AG04449 (cell line): ENCODE measurements around the gene DYNLT1.
"Not testable (repeated sequence)": the region's sequence is repeated elsewhere in the genome, so short reads cannot be mapped to it uniquely, and the experiment has no call there.

ENCODE experiments used
- CTCF ChIA-PET: fragments of 350-600 bp; formaldehyde crosslinking; extraction: SDS; loops from one replicate; lab custom pipeline; 2021; ENCODE audit warnings: antibody characterized with exemption; lab: Yijun Ruan, JAX
- POLR2A ChIA-PET: fragments of 400-600, 350-600 bp; formaldehyde crosslinking; extraction: SDS; loops from one replicate; lab custom pipeline; 2020; ENCODE audit warnings: antibody characterized with exemption, inconsistent platforms; lab: Yijun Ruan, JAX
- DNase-seq: peaks from one replicate; pipeline ENCODE4 v3.0.0-alpha.2; 2010; ENCODE audit warnings: low read depth, low spot score
- H3K4me3 ChIP-seq: 2 replicates; pipeline ENCODE4 v1.5.1; 2011; ENCODE audit warnings: low read depth, mild to moderate bottlenecking, control low read depth, low read length
- TF ChIP-seq, protein P1 (sequence below): IDR thresholded peaks from one replicate; pipeline ENCODE4 v1.5.1; 2011; ENCODE audit warnings: mild to moderate bottlenecking, moderate library complexity, low read length, control low read depth, inconsistent platforms; ENCODE audit not compliant: insufficient read depth; ENCODE audit errors: missing control alignments

Gene DYNLT1

GRCh38 chr6:158607411-158608170 is 37.0 kb downstream of the DYNLT1 start:
- TF ChIP-seq, protein P1, sequence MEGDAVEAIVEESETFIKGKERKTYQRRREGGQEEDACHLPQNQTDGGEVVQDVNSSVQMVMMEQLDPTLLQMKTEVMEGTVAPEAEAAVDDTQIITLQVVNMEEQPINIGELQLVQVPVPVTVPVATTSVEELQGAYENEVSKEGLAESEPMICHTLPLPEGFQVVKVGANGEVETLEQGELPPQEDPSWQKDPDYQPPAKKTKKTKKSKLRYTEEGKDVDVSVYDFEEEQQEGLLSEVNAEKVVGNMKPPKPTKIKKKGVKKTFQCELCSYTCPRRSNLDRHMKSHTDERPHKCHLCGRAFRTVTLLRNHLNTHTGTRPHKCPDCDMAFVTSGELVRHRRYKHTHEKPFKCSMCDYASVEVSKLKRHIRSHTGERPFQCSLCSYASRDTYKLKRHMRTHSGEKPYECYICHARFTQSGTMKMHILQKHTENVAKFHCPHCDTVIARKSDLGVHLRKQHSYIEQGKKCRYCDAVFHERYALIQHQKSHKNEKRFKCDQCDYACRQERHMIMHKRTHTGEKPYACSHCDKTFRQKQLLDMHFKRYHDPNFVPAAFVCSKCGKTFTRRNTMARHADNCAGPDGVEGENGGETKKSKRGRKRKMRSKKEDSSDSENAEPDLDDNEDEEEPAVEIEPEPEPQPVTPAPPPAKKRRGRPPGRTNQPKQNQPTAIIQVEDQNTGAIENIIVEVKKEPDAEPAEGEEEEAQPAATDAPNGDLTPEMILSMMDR, result no peak
- no peak overlapping the region for H3K4me3 ChIP-seq
- ChIA-PET POLR2A (no interaction called here), CTCF (interaction anchor here (1.2 to 13.1 kb wide), 7 partner anchors 13 to 394 kb away, joined by 3 to 257 read pairs (median 53); no protein-coding TSS in a partner anchor)
- DNase-seq, result no peak

DNA sequence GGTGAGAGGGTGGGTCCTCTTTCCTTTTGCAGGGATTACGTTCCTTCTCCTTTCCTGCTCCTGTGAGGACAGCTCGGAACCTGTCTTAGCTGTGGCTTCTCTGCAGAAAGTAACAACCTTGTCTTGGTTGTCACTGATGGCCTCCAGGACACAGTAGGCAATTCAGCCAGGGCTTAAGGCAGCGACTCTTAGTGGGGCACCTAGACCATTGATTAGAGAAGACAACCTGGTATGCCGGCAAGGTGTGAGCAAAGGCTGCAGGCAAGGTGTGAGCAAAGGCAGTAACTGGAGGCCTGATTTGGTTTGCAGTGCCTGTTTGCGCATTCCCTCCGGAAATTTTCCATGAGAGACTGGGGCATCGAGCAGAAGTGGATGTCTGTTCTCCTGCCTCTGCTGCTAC is 37.6 kb downstream of the DYNLT1 start:
- H3K4me3 ChIP-seq, result no peak overlapping the region
- no peak for DNase-seq
- POLR2A ChIA-PET, result no interaction called here
- TF ChIP-seq, protein P1, result no peak
- CTCF ChIA-PET, result interaction anchor here (1.4 to 13.1 kb wide), 9 partner anchors 13 to 393 kb away, joined by 3 to 257 read pairs (median 16); no protein-coding TSS in a partner anchor

DNA sequence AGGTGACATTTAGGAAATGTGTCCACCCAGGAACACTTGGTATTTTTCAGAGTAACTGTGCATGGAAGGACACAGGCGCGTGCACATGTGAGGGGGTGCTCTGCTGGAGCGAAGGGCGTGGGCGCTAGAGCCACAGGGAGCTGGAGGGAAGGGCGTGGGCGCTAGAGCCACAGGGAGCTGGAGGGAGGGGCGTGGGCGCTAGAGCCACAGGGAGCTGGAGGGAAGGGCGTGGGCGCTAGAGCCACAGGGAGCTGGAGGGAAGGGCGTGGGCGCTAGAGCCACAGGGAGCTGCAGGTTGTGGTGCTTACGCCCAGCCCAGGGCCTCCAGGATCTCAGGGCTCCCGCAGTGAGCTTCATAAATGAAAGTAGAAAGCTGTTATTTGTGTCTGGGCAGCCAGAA is 38.5 kb downstream of the DYNLT1 start:
- H3K4me3 ChIP-seq, POLR2A ChIA-PET, DNase-seq: not testable (repeated sequence)
- CTCF ChIA-PET, result interaction anchor here (0.6 to 13.1 kb wide), 31 partner anchors 14 to 411 kb away, joined by 3 to 257 read pairs (median 4); partner anchors contain the start of gene TMEM181

DNA sequence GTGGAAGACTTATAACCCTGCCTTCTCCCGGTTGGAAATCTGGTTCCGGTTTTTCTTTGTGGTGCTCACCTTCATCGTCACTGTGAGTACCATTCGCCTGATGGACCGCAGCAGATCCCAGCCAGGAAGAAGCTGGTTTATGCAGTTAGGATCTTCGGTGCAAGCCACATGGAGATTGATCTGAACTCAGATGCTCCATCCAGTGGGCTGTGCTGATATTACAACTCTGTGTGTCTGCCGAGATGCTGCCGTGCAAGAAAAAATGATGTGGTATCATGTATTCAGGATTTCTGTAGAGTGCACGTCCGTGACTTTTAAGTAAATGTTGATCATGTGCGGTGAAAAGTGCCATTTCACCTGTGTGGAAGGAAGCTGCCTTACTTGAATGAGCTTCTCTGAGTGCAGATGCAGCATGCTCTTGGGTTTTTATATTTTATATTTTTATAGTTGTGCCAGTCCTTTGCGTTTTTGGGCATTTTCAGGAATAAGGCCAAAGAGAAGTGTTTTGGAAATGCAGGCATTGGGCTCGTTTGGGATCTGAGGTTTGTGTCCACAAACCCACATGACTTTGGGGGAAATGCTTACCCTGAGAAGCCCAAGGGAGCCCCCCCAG is 39.2 kb downstream of the DYNLT1 start:
- CTCF ChIA-PET, result interaction anchor here (0.6 to 13.1 kb wide), 37 partner anchors 13 to 460 kb away, joined by 3 to 257 read pairs (median 4); partner anchors contain the start of gene TMEM181
- DNase-seq, result peak; percentile 29
- no peak overlapping the region for H3K4me3 ChIP-seq
- POLR2A ChIA-PET, result interaction anchor here (0.9 kb wide), 1 partner anchor 392 kb away, joined by 3 read pairs; no protein-coding TSS in a partner anchor
- TF ChIP-seq, protein P1, result peak; percentile 73

- POLR2A ChIA-PET, result no interaction called here
- DNase-seq, result no peak
- H3K4me3 ChIP-seq, result no peak overlapping the region
- CTCF ChIA-PET, result interaction anchor here (1.2 to 13.1 kb wide), 8 partner anchors 12 to 390 kb away, joined by 4 to 257 read pairs (median 31); no protein-coding TSS in a partner anchor
- TF ChIP-seq, protein P1, result no peak
These were observed 40.5 kb downstream of the DYNLT1 start for GRCh38 chr6:158604048-158604406.

DNA sequence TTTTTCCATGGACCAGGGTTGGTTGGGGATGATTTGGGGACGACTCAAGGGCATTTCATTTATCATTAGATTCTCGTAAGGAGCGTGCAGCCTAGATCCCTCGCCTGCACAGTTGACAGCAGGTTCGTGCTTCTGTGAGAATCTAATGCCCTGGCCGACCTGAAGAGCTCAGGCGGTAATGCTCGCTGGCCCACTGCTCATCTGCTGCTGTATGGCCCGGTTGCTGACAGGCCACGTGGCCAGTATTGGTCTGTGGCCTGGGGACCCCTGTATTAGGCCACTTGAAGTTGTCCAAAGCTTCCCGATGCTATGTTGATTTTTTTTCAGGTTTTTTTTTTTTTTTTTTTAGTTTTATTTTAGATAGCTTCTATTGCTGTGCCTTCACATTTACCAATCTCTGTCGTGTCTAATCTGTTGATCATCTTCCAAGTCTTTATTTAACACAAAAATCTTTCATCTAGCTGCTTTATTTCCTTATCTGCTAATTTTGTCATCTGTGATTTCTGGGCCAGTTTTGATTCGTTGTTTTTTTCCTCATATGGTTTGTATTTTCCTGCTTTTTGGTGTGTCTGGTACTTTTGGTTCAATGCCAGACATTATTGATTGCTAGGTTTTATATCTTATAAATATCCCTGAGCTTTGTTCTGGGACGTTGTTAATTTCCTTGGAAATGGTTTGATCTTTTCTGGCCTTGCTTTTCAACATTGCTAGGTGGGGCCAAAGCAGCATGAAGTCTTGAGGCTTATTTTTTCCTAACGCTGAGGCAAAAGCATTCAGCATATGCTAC is 41.1 kb downstream of the DYNLT1 start:
- no peak for DNase-seq
- ChIA-PET POLR2A (no interaction called here), CTCF (interaction anchor here (0.8 to 13.1 kb wide), 6 partner anchors 12 to 390 kb away, joined by 3 to 257 read pairs (median 50); partner anchors contain the start of gene DYNLT1)
- no peak overlapping the region for H3K4me3 ChIP-seq
- TF ChIP-seq, protein P1, result no peak
